ENCODE data around the gene ABHD13.

ABHD13 gene

DNA sequence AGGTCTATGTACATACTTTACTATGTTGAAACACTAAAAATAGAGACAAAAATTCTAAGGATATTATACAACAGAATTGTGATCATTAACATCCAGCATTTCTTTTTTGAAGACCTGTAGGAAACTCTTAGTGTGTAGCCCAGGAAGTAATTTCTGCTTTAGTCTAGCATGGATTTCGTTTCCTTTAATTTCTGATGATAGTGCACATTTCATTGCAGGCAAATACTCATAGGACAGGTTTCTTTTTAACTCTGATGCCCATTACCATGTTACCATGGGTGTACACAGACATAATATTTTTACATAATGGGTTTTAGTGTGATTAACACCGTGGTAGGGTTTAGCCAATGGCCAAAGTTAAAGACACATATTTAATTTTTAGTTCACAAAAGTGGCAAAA is 29.9 kb upstream of the ABHD13 start:
- H3K4me3 ChIP-seq (ENCODE audit: low read depth, low read length): no peak overlapping the region
- TF ChIP-seq, protein P1, sequence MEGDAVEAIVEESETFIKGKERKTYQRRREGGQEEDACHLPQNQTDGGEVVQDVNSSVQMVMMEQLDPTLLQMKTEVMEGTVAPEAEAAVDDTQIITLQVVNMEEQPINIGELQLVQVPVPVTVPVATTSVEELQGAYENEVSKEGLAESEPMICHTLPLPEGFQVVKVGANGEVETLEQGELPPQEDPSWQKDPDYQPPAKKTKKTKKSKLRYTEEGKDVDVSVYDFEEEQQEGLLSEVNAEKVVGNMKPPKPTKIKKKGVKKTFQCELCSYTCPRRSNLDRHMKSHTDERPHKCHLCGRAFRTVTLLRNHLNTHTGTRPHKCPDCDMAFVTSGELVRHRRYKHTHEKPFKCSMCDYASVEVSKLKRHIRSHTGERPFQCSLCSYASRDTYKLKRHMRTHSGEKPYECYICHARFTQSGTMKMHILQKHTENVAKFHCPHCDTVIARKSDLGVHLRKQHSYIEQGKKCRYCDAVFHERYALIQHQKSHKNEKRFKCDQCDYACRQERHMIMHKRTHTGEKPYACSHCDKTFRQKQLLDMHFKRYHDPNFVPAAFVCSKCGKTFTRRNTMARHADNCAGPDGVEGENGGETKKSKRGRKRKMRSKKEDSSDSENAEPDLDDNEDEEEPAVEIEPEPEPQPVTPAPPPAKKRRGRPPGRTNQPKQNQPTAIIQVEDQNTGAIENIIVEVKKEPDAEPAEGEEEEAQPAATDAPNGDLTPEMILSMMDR (IDR thresholded peaks at IDR 0.05; ENCODE audit: low read depth, low read length): no peak
- in situ Hi-C loops (cut with HindIII; ENCODE audit: low sequenced_read_pairs): no loop called here
- DNase-seq (ENCODE audit: low read depth, low spot score): no peak

DNA sequence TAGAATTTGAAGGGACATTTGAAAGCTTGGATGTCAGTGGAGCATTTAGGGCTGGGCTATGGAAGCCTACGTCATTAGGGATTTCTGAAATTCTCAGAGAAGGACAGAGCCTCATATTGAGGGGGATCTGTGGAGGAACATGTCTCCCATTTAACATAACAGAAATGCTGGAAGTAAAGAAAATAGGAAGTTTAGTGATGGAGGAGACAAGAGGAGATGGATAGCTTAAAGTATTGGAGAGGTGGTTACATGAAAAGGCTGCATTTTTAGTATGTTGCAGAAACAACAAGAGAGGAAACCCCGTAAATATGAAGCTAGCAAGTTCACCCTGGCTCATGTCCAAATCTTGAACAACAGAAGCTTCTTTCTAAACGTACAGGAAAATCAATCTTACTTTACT is 27.3 kb upstream of the ABHD13 start:
- no peak overlapping the region for H3K4me3 ChIP-seq (ENCODE audit: low read depth, low read length)
- no peak for DNase-seq (ENCODE audit: low read depth, low spot score)
- in situ Hi-C loops (cut with HindIII; ENCODE audit: low sequenced_read_pairs): no loop called here
- TF ChIP-seq, protein P1 (IDR thresholded peaks at IDR 0.05; ENCODE audit: low read depth, low read length): no peak

DNA sequence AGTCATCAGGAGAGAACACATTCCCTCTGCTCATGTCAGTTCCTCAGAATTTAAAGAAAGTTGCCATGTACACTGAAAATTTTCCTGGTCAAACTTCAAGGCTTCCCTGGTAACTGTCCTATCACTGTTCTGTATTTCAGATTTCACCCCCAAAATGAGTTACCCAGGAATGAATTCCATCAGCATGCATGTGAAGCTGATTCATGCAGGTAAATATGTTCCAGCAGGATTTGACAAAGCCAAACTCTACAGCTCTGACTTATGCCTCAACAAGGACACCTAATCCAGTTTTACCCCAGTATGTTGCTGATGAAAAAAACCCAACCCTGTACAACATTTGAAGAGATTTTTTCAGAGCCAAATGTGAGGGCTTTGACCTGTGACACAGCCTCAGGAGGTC is 24.4 kb upstream of the ABHD13 start:
- in situ Hi-C loops (cut with HindIII; ENCODE audit: low sequenced_read_pairs): no loop called here
- H3K4me3 ChIP-seq (ENCODE audit: low read depth, low read length): no peak overlapping the region
- TF ChIP-seq, protein P1 (IDR thresholded peaks at IDR 0.05; ENCODE audit: low read depth, low read length): no peak
- no peak for DNase-seq (ENCODE audit: low read depth, low spot score)

DNA sequence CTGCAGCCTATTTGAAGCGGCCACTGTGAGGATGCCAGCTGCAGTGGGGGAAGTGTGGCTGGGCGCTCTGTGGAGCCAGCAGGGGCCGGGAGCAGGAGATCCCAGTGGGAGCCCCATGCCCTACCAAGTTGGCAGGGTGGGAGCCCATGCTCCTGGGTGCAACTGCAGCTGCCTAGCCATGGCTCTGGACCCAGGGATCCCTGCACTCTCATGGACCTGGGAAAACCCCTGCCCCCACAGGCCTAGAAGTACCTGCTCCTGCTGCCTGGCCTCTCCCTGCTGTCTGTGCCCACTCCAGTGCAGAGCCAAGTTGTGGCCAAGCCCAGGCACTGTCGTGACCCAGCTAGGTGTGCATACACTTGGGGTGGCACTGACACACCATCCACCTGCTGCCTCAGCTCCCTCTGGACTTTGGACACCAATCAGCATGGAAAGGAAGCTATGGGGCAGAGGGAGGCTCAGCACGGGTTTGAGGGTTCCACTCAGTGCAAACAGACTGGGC is 23.7 kb upstream of the ABHD13 start:
- H3K4me3 ChIP-seq (ENCODE audit: low read depth, low read length): no peak overlapping the region
- TF ChIP-seq, protein P1 (IDR thresholded peaks at IDR 0.05; ENCODE audit: low read depth, low read length): no peak
- DNase-seq (ENCODE audit: low read depth, low spot score): no peak

DNA sequence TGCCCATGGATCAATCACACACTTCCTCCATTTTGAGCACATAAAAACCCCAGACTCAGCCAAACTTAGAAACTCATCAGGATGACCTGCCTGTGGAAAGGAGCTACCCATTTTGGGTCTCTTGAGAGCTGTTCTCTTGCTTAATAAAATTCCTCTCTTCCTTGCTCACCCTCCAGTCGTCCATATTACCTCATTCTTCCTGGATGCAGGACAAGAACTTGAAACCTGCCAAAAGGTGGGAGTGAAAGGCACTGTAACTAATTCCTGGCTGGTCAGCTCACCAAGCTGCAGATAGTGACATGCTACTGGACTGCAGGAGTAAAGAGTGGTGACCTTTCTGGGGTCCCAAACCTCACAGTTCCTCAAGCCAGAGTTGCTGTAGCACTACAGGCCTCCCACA is 23.0 kb upstream of the ABHD13 start:
- DNase-seq (ENCODE audit: low read depth, low spot score): no peak
- TF ChIP-seq, protein P1 (IDR thresholded peaks at IDR 0.05; ENCODE audit: low read depth, low read length): no peak
- H3K4me3 ChIP-seq (ENCODE audit: low read depth, low read length): no peak overlapping the region
- in situ Hi-C loops (cut with HindIII; ENCODE audit: low sequenced_read_pairs): no loop called here

More for the DNA sequence above, 23.7 kb upstream of the ABHD13 start:
- in situ Hi-C loops (cut with HindIII; ENCODE audit: low sequenced_read_pairs): no loop called here

DNA sequence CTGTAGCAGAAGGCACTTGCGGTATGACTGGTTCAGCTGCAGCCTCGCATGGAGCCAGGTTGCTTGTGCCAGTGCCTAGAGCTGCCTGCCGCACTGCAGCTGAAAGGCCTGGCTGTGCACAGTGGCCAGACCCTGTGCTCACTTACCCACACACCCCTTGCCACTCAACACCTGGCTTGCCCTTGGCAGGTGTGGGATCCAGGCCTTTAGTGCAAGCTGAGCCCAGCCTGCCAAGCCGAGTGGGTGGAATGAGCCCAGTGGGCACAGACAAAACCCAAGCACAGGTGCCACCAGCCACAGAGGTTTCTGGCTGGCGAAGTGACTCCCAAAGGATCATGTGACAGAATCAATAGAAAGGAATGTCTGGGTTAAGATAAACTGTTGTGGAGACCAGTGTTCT is 22.3 kb upstream of the ABHD13 start:
- H3K4me3 ChIP-seq (ENCODE audit: low read depth, low read length): no peak overlapping the region
- TF ChIP-seq, protein P1 (IDR thresholded peaks at IDR 0.05; ENCODE audit: low read depth, low read length): no peak
- in situ Hi-C loops (cut with HindIII; ENCODE audit: low sequenced_read_pairs): no loop called here
- DNase-seq (ENCODE audit: low read depth, low spot score): no peak

All from astrocyte of the spinal cord (primary cell).